H1 (cell line): ENCODE results near the gene ZSCAN18. TPM values are rescaled to one million over a fixed set of nuclear protein-coding genes. Genes with fewer than 3 reads are reported as not detected.
A peak's percentile ranks its signal among the peaks of the same experiment; 100 is the strongest.

Experiments used
- CTCF ChIA-PET: fragments of 300-600 bp; sonication (Branson Sonifier 250); formaldehyde crosslinking; loops from one replicate; lab custom pipeline; 2021; ENCODE audit not compliant: partially characterized antibody; lab: Charles Lee
- POLR2A ChIA-PET: fragments of 300-600 bp; sonication (Branson Sonifier 250); formaldehyde crosslinking; loops from one replicate; lab custom pipeline; 2021; ENCODE audit warnings: inconsistent platforms; ENCODE audit not compliant: partially characterized antibody; lab: Charles Lee
- DNase-seq, 2 experiments: peaks; one replicate each; pipeline versions ENCODE4 v3.0.0 to v3.0.0-alpha.2; 2010 to 2022; ENCODE audit warnings: low spot score in 2 of 2, low read depth in 1 of 2, mixed read lengths in 1 of 2
- FAIRE-seq: peaks from 2 replicates; lab custom pipeline; 2011; peaks lifted over from hg19 to GRCh38; lab: Jason Lieb, UNC
- H2AFZ ChIP-seq: 2 replicates; pipeline ENCODE4 v1.8.1; 2012; ENCODE audit warnings: low read length, inconsistent platforms
- H2AK5ac ChIP-seq: 2 replicates; pipeline ENCODE4 v1.6.1; 2013; ENCODE audit warnings: low read depth, low read length
- H2BK120ac ChIP-seq: replicated peaks from 2 replicates; pipeline ENCODE3; 2013; ENCODE audit warnings: low read depth, low read length, inconsistent platforms
- H2BK12ac ChIP-seq: 2 replicates; pipeline ENCODE4 v1.6.1; 2013; ENCODE audit warnings: low read depth, low read length
- H2BK15ac ChIP-seq: 2 replicates; pipeline ENCODE4 v1.6.1; 2013; ENCODE audit warnings: low read length
- H2BK20ac ChIP-seq: 2 replicates; pipeline ENCODE4 v1.6.1; 2013; ENCODE audit warnings: low read length
- H2BK5ac ChIP-seq: 2 replicates; pipeline ENCODE4 v1.6.1; 2013; ENCODE audit warnings: low read depth, low read length
- H3K14ac ChIP-seq: 2 replicates; pipeline ENCODE4 v1.6.1; 2013; ENCODE audit warnings: inconsistent platforms; ENCODE audit not compliant: insufficient read length
- H3K18ac ChIP-seq: 2 replicates; pipeline ENCODE4 v1.6.1; 2013; ENCODE audit warnings: low read length; ENCODE audit errors: extremely low read depth
- H3K23ac ChIP-seq: 2 replicates; pipeline ENCODE4 v1.6.1; 2013; ENCODE audit warnings: inconsistent platforms; ENCODE audit not compliant: insufficient read length
- H3K23me2 ChIP-seq: 2 replicates; pipeline ENCODE4 v1.6.1; 2013; ENCODE audit warnings: low read depth, low read length
- H3K27ac ChIP-seq: 2 replicates; pipeline ENCODE4 v1.6.1; 2011; ENCODE audit warnings: low read depth, low read length, inconsistent platforms
- H3K27me3 ChIP-seq, 4 experiments: replicated peaks in 1 of 4; 1 replicate in 1 of 4; 2 replicates in 3 of 4; pipeline versions ENCODE4 v1.6.1 to v1.8.1; 2011 to 2013; ENCODE audit warnings: low read length in 3 of 4, mild to moderate bottlenecking in 3 of 4, inconsistent platforms in 2 of 4, mixed read lengths in 2 of 4, moderate library complexity in 1 of 4; ENCODE audit not compliant: control insufficient read depth in 3 of 4, insufficient read depth in 3 of 4; ENCODE audit errors: extremely low read depth in 1 of 4
- H3K36me3 ChIP-seq, 4 experiments: 2 replicates each; pipeline versions ENCODE4 v1.6.1 to v1.8.1; 2011 to 2013; ENCODE audit warnings: mild to moderate bottlenecking in 4 of 4, low read length in 3 of 4, moderate library complexity in 2 of 4, control low read depth in 1 of 4, inconsistent platforms in 1 of 4; ENCODE audit not compliant: insufficient read depth in 4 of 4, control insufficient read depth in 2 of 4
- H3K4ac ChIP-seq: replicated peaks from 2 replicates; pipeline ENCODE3; 2013; ENCODE audit warnings: low read length, low read depth, mixed read lengths, inconsistent platforms; ENCODE audit not compliant: insufficient read length
- H3K4me1 ChIP-seq, 4 experiments: replicated peaks in 1 of 4; 1 replicate in 1 of 4; 2 replicates in 3 of 4; pipeline versions ENCODE4 v1.6.1 to v1.8.1; 2011 to 2013; ENCODE audit warnings: low read length in 3 of 4, inconsistent platforms in 2 of 4, mixed read lengths in 1 of 4; ENCODE audit not compliant: insufficient read depth in 4 of 4, control insufficient read depth in 3 of 4
- H3K4me2 ChIP-seq, 2 experiments: 2 replicates each; pipeline versions ENCODE4 v1.6.1 to v1.8.1; 2011 to 2013; ENCODE audit warnings: low read depth in 2 of 2, low read length in 2 of 2, control low read depth in 1 of 2, inconsistent platforms in 1 of 2, mild to moderate bottlenecking in 1 of 2; ENCODE audit not compliant: insufficient read depth in 1 of 2
- H3K4me3 ChIP-seq, 4 experiments: fragments of 200-600, 300-600 bp in 1 of 4; sonication (generic), shearing (Covaris generic), sonication (Bioruptor Twin) in 1 of 4; 2 replicates each; pipeline versions ENCODE4 v1.5.1 to v1.8.1; 2011 to 2016; ENCODE audit warnings: low read length in 4 of 4, low read depth in 3 of 4, control low read depth in 2 of 4, inconsistent platforms in 2 of 4, mild to moderate bottlenecking in 2 of 4, mixed read lengths in 1 of 4, moderate library complexity in 1 of 4; ENCODE audit not compliant: insufficient read depth in 2 of 4; ENCODE audit errors: extremely low read depth in 1 of 4
- H3K56ac ChIP-seq: replicated peaks from 2 replicates; pipeline ENCODE3; 2013; ENCODE audit warnings: low read depth, mild to moderate bottlenecking, mixed read lengths, low read length, inconsistent platforms; ENCODE audit not compliant: insufficient read length
- H3K79me1 ChIP-seq: 2 replicates; pipeline ENCODE4 v1.6.1; 2013; ENCODE audit warnings: low read depth, low read length, control low read depth
- H3K79me2 ChIP-seq, 2 experiments: 2 replicates each; pipeline versions ENCODE4 v1.6.1 to v1.8.1; 2012 to 2013; ENCODE audit warnings: low read length in 2 of 2, mild to moderate bottlenecking in 2 of 2, inconsistent platforms in 1 of 2; ENCODE audit not compliant: insufficient read depth in 2 of 2, control insufficient read depth in 1 of 2
- H3K9ac ChIP-seq, 4 experiments: replicated peaks in 1 of 4; 1 replicate in 1 of 4; 2 replicates in 3 of 4; pipeline versions ENCODE4 v1.6.1 to v1.8.1; 2011 to 2013; ENCODE audit warnings: low read depth in 3 of 4, low read length in 3 of 4, control low read depth in 2 of 4, mild to moderate bottlenecking in 2 of 4, moderate library complexity in 2 of 4, inconsistent platforms in 1 of 4; ENCODE audit errors: extremely low read depth in 1 of 4
- H3K9me3 ChIP-seq, 2 experiments: 2 replicates each; pipeline versions ENCODE4 v1.6.1 to v1.8.1; 2012 to 2013; ENCODE audit warnings: mild to moderate bottlenecking in 2 of 2, moderate library complexity in 2 of 2, control low read depth in 1 of 2, inconsistent platforms in 1 of 2, low read depth in 1 of 2, low read length in 1 of 2, mixed read lengths in 1 of 2; ENCODE audit not compliant: insufficient read depth in 2 of 2
- H4K20me1 ChIP-seq, 2 experiments: replicated peaks in 1 of 2; 2 replicates each; pipeline versions ENCODE3 to v1.8.1; 2011 to 2013; ENCODE audit warnings: inconsistent platforms in 2 of 2, low read length in 2 of 2, mild to moderate bottlenecking in 1 of 2; ENCODE audit not compliant: insufficient read depth in 2 of 2, control insufficient read depth in 1 of 2
- H4K5ac ChIP-seq: 2 replicates; pipeline ENCODE4 v1.6.1; 2013; ENCODE audit warnings: low read length, low read depth, mixed read lengths, inconsistent platforms; ENCODE audit not compliant: insufficient read length
- H4K8ac ChIP-seq: 2 replicates; pipeline ENCODE4 v1.8.0; 2013; ENCODE audit warnings: mild to moderate bottlenecking, moderate library complexity, low read length, inconsistent platforms; ENCODE audit not compliant: insufficient read depth; ENCODE audit errors: extremely low read depth
- H4K91ac ChIP-seq: replicated peaks from 2 replicates; pipeline ENCODE3; 2013; ENCODE audit warnings: low read length, mixed read lengths, inconsistent platforms; ENCODE audit not compliant: insufficient read length
- ASH2L ChIP-seq: fragments of 200-600, 300-600 bp; sonication (generic); IDR thresholded peaks from one replicate; pipeline ENCODE4 v1.7.1; 2017; ENCODE audit warnings: low read length
- CHD2 ChIP-seq: IDR thresholded peaks from 2 replicates; pipeline ENCODE4 v1.6.1; 2012; ENCODE audit warnings: low read length, improper control_type of control experiment
- GABPA ChIP-seq: IDR thresholded peaks from 2 replicates; pipeline ENCODE4 v1.6.1; 2011; ENCODE audit warnings: mild to moderate bottlenecking, low read length, moderate library complexity, borderline replicate concordance; ENCODE audit not compliant: insufficient read depth
- WGBS, 2 experiments: shearing (Covaris generic) in 1 of 2; methylation state at CpG; one replicate each; pipeline versions ENCODE4 v1.1.6 to v1.1.7; 2013 to 2015; ENCODE audit warnings: low lambda C conversion rate in 2 of 2, mixed read lengths in 2 of 2, inconsistent platforms in 1 of 2, low coverage in 1 of 2, missing lambda C conversion rate in 1 of 2; ENCODE audit not compliant: insufficient replicate concordance in 2 of 2, insufficient coverage in 1 of 2, insufficient read length in 1 of 2; ENCODE audit errors: extremely low coverage in 1 of 2, missing lambda C conversion rate in 1 of 2; 5-methylcytosine and 5-hydroxymethylcytosine counted together
- polyA plus RNA-seq, 7 experiments: library from polyadenylated mRNA; depleted of rRNA in 3 of 7; stranded (reverse) in 5 of 7; unstranded in 2 of 7; fragments of >200 nt in 5 of 7; fragments of 200-250 nt in 2 of 7; gene quantifications; 1 replicate in 5 of 7; 2 replicates in 1 of 7; 4 replicates in 1 of 7; pipeline versions ENCODE4 v1.2.1 to v1.2.3, GENCODE V29; 2011 to 2013; ENCODE audit warnings: missing spikeins in 2 of 7, mixed read lengths in 2 of 7
- total RNA-seq: library from RNA; stranded (reverse); fragmentation: NEBNext Ultra II Directional; extraction: Animal tissue kit (Norgen Biotek cat#: 25700); gene quantifications from 2 replicates; pipeline ENCODE4 v1.2.1, GENCODE V29; 2021
- TF ChIP-seq, protein P1 (sequence below): IDR thresholded peaks from 2 replicates; pipeline ENCODE4 v1.6.1; 2012; ENCODE audit warnings: inconsistent platforms
- TF ChIP-seq, protein P2 (sequence below): IDR thresholded peaks from 2 replicates; pipeline ENCODE4 v1.6.1; 2012; ENCODE audit warnings: inconsistent platforms

Gene ZSCAN18
- total and polyA plus RNA-seq, 2 of the 8 experiments (the other 6 are each of a cell fraction or from before 2014, with no cell fraction given) = 37.0 to 41.4 TPM

DNA sequence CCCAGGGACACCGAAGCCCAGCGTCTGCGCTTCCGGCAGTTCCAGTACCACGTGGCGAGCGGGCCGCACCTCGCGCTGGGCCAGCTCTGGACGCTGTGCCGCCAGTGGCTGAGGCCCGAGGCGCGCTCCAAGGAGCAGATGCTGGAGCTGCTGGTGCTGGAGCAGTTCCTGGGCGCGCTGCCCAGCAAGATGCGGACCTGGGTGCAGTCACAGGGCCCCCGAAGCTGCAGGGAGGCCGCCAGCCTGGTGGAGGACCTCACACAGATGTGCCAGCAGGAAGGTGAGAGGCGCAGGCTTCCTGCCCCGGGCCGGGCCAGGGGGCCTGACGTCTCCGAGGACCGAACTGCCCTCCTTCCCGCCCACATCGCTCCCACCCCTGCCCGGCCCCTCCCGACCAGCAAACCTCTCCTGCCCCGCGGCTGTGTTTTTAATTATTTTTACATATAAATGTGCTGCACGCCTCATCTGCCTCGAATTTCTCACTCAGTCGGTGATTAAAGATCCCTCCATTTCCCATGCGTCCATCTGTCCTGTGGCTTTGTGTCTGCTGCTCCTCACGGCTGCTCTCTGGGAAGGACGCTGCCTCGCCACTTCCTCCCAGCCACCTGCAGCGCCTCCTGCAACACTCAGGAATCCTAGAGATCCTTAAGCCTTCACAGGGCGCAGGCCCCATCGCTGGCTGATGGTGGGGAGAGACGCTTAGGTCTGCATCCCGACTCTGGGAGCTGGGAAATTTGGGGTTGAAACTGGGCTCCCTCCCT is 59.9 kb downstream of the ZSCAN18 start:
- H3K27ac ChIP-seq = peak overlapping the region; percentile 21; the same call in 1 of the 2 replicates
- no peak overlapping the region for H2BK15ac ChIP-seq
- ChIA-PET POLR2A (interaction anchor here (0.7 to 4.3 kb wide), 17 partner anchors 10 to 219 kb away, joined by 3 to 40 read pairs (median 7); partner anchors contain the start of genes ZNF135, ZNF274, ZNF329 and ZNF606), CTCF (interaction anchor here (0.7 to 1.4 kb wide), 2 partner anchors 17 to 117 kb away, joined by 3 to 4 read pairs; no protein-coding TSS in a partner anchor)
- peak overlapping the region in 1 of 4 experiments; percentile 23; a peak in 2 of 8 replicates for H3K4me3 ChIP-seq
- peak; percentile 13 for FAIRE-seq
- no peak overlapping the region for H3K9ac ChIP-seq
- peak overlapping the region; percentile 30 to 54; a peak in 3 of 4 replicates for H3K4me2 ChIP-seq
- H3K18ac ChIP-seq = peak overlapping the region; percentile 83
- no peak overlapping the region for H2BK20ac ChIP-seq
- H3K23ac ChIP-seq = no peak overlapping the region
- no peaks in the 10 kb centered on the region for H3K79me1 ChIP-seq
- H4K8ac ChIP-seq = peak overlapping the region; percentile 76; the same call in 1 of the 2 replicates
- TF ChIP-seq, protein P1, sequence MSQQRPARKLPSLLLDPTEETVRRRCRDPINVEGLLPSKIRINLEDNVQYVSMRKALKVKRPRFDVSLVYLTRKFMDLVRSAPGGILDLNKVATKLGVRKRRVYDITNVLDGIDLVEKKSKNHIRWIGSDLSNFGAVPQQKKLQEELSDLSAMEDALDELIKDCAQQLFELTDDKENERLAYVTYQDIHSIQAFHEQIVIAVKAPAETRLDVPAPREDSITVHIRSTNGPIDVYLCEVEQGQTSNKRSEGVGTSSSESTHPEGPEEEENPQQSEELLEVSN = peak; percentile 93
- TF ChIP-seq CHD2 (no peak), GABPA (no peak), ASH2L (no peak)
- TF ChIP-seq, protein P2, sequence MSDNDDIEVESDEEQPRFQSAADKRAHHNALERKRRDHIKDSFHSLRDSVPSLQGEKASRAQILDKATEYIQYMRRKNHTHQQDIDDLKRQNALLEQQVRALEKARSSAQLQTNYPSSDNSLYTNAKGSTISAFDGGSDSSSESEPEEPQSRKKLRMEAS = peak; percentile 79
- peaks cover 0 to 24% (median 15%) of the 10 kb centered on the region in 4 experiments; a peak in 6 of 7 replicates for H3K4me1 ChIP-seq
- H3K36me3 ChIP-seq = no peaks in the 10 kb centered on the region
- no peak overlapping the region for H3K4ac ChIP-seq
- DNase-seq = peak in 1 of 2 experiments; percentile 48
- H3K14ac ChIP-seq = no peak overlapping the region
- H2BK5ac ChIP-seq = peak overlapping the region; percentile 66; the same call in 1 of the 2 replicates
- 63% methylated on average over 41 of the region's 44 CpGs; no CpG with 5 or more reads in 1 of the 2 experiments for WGBS, 2 experiments
- H3K79me2 ChIP-seq = no peaks in the 10 kb centered on the region
- no peak overlapping the region for H3K56ac ChIP-seq
- peaks cover 0 to 2% of the 10 kb centered on the region in 2 experiments; a peak in 1 of 4 replicates for H3K9me3 ChIP-seq
- H3K23me2 ChIP-seq = peaks cover 2% of the 10 kb centered on the region; the same call in 1 of the 2 replicates
- no peaks in the 10 kb centered on the region for H4K20me1 ChIP-seq
- H2BK12ac ChIP-seq = 0 out of 2 replicates have a peak overlapping the region, but pooled peaks have one; percentile 75
- H2BK120ac ChIP-seq = no peak overlapping the region
- H3K27me3 ChIP-seq = peaks cover 0 to 8% (median 4%) of the 10 kb centered on the region in 4 experiments; a peak in 3 of 7 replicates
- peak overlapping the region; percentile 90 for H2AK5ac ChIP-seq
- peak overlapping the region; percentile 29 for H4K5ac ChIP-seq
- peak overlapping the region; percentile 25 for H4K91ac ChIP-seq
- no peak overlapping the region for H2AFZ ChIP-seq
